Endothelial cell of umbilical vein (primary cell): ENCODE results near the gene CCSER2. TPM values are rescaled to one million over a fixed set of nuclear protein-coding genes. Genes with fewer than 3 reads are reported as not detected.

Experiments used
- BruUV-seq: library from RNA; stranded (reverse); fragments of 400-500 nt; replicated peaks from 2 replicates; lab custom pipeline; 2021; lab: Mats Ljungman, UMichigan
- CTCF ChIA-PET: fragments of 300-600, 350-600 bp; sonication (Branson Sonifier 250); formaldehyde crosslinking; loops from one replicate; lab custom pipeline; 2021; ENCODE audit warnings: antibody characterized with exemption, inconsistent platforms; lab: Charles Lee
- POLR2A ChIA-PET: fragments of 300-600, 350-600 bp; sonication (Branson Sonifier 250); formaldehyde crosslinking; loops from one replicate; lab custom pipeline; 2021; ENCODE audit warnings: antibody characterized with exemption, inconsistent platforms; lab: Charles Lee
- DNase-seq: peaks from one replicate; pipeline ENCODE4 v3.0.0-alpha.2; 2011; ENCODE audit warnings: low read depth, low spot score
- FAIRE-seq: peaks from 2 replicates; lab custom pipeline; 2011; peaks lifted over from hg19 to GRCh38; lab: Jason Lieb, UNC
- H2AFZ ChIP-seq: 2 replicates; pipeline ENCODE4 v1.6.0; 2012; ENCODE audit warnings: low read depth, low read length, control low read depth, inconsistent platforms
- H3K27ac ChIP-seq: 2 replicates; pipeline ENCODE4 v1.5.1; 2011; ENCODE audit warnings: low read depth, mild to moderate bottlenecking, control low read depth, low read length, moderate library complexity; ENCODE audit not compliant: insufficient read depth
- H3K27me3 ChIP-seq, 2 experiments: 2 replicates each; pipeline versions ENCODE4 v1.6.0 to v1.6.1; 2011; ENCODE audit warnings: low read length in 2 of 2, mixed read lengths in 1 of 2; ENCODE audit not compliant: control insufficient read depth in 2 of 2, insufficient read depth in 2 of 2
- H3K36me3 ChIP-seq, 2 experiments: 2 replicates in 1 of 2; 3 replicates in 1 of 2; pipeline ENCODE4 v1.5.1; 2011; ENCODE audit warnings: low read length in 2 of 2, mild to moderate bottlenecking in 1 of 2, moderate library complexity in 1 of 2; ENCODE audit not compliant: control insufficient read depth in 2 of 2, insufficient read depth in 2 of 2; ENCODE audit errors: extremely low read depth in 1 of 2
- H3K4me1 ChIP-seq: 3 replicates; pipeline ENCODE4 v1.5.1; 2011; ENCODE audit warnings: mild to moderate bottlenecking, low read length; ENCODE audit not compliant: control insufficient read depth, insufficient read depth; ENCODE audit errors: extremely low read depth
- H3K4me2 ChIP-seq: 2 replicates; pipeline ENCODE4 v1.6.1; 2011; ENCODE audit warnings: low read length, control low read depth, mixed read lengths; ENCODE audit not compliant: insufficient read depth
- H3K4me3 ChIP-seq, 3 experiments: fragments of 200-600 bp in 1 of 3; sonication (generic), shearing (Covaris generic) in 1 of 3; replicated peaks in 1 of 3; 2 replicates each; pipeline ENCODE4 v1.5.1; 2011 to 2016; ENCODE audit warnings: control low read depth in 3 of 3, low read length in 3 of 3, mild to moderate bottlenecking in 2 of 3, inconsistent platforms in 1 of 3, low read depth in 1 of 3, moderate library complexity in 1 of 3; ENCODE audit not compliant: insufficient read depth in 1 of 3
- H3K79me2 ChIP-seq: 2 replicates; pipeline ENCODE4 v1.6.0; 2012; ENCODE audit warnings: low read length, inconsistent platforms; ENCODE audit not compliant: control insufficient read depth, insufficient read depth
- H3K9ac ChIP-seq: replicated peaks from 2 replicates; pipeline ENCODE3; 2011; ENCODE audit warnings: low read length, control low read depth; ENCODE audit not compliant: insufficient read depth; ENCODE audit errors: extremely low read depth
- H3K9me1 ChIP-seq: replicated peaks from 3 replicates; pipeline ENCODE4 v1.6.0; 2011; ENCODE audit warnings: mild to moderate bottlenecking, low read length; ENCODE audit not compliant: control insufficient read depth, insufficient read depth; ENCODE audit errors: extremely low read depth
- H3K9me3 ChIP-seq: replicated peaks from 2 replicates; pipeline ENCODE4 v1.5.1; 2012; ENCODE audit warnings: low read length, inconsistent platforms; ENCODE audit not compliant: control insufficient read depth, insufficient read depth
- H4K20me1 ChIP-seq: replicated peaks from 2 replicates; pipeline ENCODE3; 2011; ENCODE audit warnings: mild to moderate bottlenecking, low read length; ENCODE audit not compliant: control insufficient read depth, insufficient read depth; ENCODE audit errors: extremely low read depth
- EZH2 ChIP-seq: IDR thresholded peaks from 2 replicates; pipeline ENCODE4 v1.6.1; 2012; ENCODE audit warnings: borderline replicate concordance, low read depth, mild to moderate bottlenecking, moderate library complexity, low read length, inconsistent platforms; ENCODE audit not compliant: severe bottlenecking
- FOS ChIP-seq: IDR thresholded peaks from 2 replicates; pipeline ENCODE4 v1.6.1; 2011; ENCODE audit warnings: mild to moderate bottlenecking, low read length, moderate library complexity, borderline replicate concordance; ENCODE audit not compliant: insufficient read depth
- GATA2 ChIP-seq: IDR thresholded peaks from 2 replicates; pipeline ENCODE4 v1.7.0; 2011; ENCODE audit warnings: low read depth, mild to moderate bottlenecking, moderate library complexity, mixed read lengths, low read length; ENCODE audit not compliant: insufficient read length, insufficient read depth
- JUN ChIP-seq: IDR thresholded peaks from 2 replicates; pipeline ENCODE4 v1.6.1; 2011; ENCODE audit warnings: borderline replicate concordance, low read depth; ENCODE audit not compliant: insufficient read length, insufficient read depth
- MYC ChIP-seq: IDR thresholded peaks from one replicate; pipeline ENCODE4 v1.6.1; 2011; ENCODE audit warnings: mild to moderate bottlenecking, low read depth, low read length
- POLR2A ChIP-seq: IDR thresholded peaks from 2 replicates; pipeline ENCODE4 v1.6.1; 2012; ENCODE audit warnings: low read depth, mild to moderate bottlenecking, control low read depth, low read length
- POLR2AphosphoS5 ChIP-seq: IDR thresholded peaks from 2 replicates; pipeline ENCODE4 v1.6.1; 2012; ENCODE audit warnings: low read depth, mild to moderate bottlenecking, control low read depth, low read length, moderate library complexity; ENCODE audit not compliant: insufficient read depth
- dilution Hi-C: fragments of 300-500 bp; cut with MboI; formaldehyde crosslinking; loops from one replicate; pipeline ENCODE4 v1.15.0; 2019; ENCODE audit warnings: low sequenced_read_pairs; ENCODE audit not compliant: extremely low pct_ligation_motif_present
- intact Hi-C: fragments of 100-400 bp; cut with micrococcal nuclease; formaldehyde crosslinking; loops from one replicate; pipeline ENCODE4 v1.10.0; 2022
- polyA plus RNA-seq, 4 experiments: library from polyadenylated mRNA; depleted of rRNA in 3 of 4; stranded (reverse) in 3 of 4; unstranded in 1 of 4; fragments of >200 nt; gene quantifications; 2 replicates each; pipeline versions ENCODE4 v1.2.1 to v1.2.3, GENCODE V29; 2011 to 2012; ENCODE audit warnings: missing spikeins in 1 of 4
- total RNA-seq: library from RNA; stranded (reverse); gene quantifications from 2 replicates; pipeline ENCODE4 v1.2.3, GENCODE V29; 2021
- TF ChIP-seq, protein P1 (sequence below): IDR thresholded peaks from 2 replicates; pipeline ENCODE4 v1.6.1; 2011; ENCODE audit not compliant: insufficient read depth, insufficient read length
- TF ChIP-seq, protein P2 (sequence below), 2 donors: IDR thresholded peaks; 1 replicate in 1 of 2; 2 replicates in 1 of 2; pipeline ENCODE4 v1.5.1; 2011; ENCODE audit warnings: low read length in 2 of 2, mild to moderate bottlenecking in 2 of 2, moderate library complexity in 2 of 2, control low read depth in 1 of 2, inconsistent platforms in 1 of 2, low read depth in 1 of 2; ENCODE audit not compliant: insufficient read depth in 1 of 2; ENCODE audit errors: extremely low read depth in 1 of 2

CCSER2 gene
- total and polyA plus RNA-seq, 2 donors (not counting 3 experiments of a cell fraction or from before 2014, with no cell fraction given): 14.5 to 49.3 TPM

GRCh38 chr10:84493951-84494848, 165.8 kb downstream of the CCSER2 start:
- peaks cover 12% of the 10 kb centered on the region for H3K4me1 ChIP-seq
- FAIRE-seq: peak; percentile 89
- H3K9ac ChIP-seq: no peak overlapping the region
- intact Hi-C loops: no loop called here
- H2AFZ ChIP-seq: no peak overlapping the region
- peak overlapping the region; percentile 45 for H3K27ac ChIP-seq
- ChIA-PET POLR2A (no interaction called here), CTCF (interaction anchor here (0.7 to 2.2 kb wide), 4 partner anchors 14 to 64 kb away, joined by 3 to 6 read pairs (median 3); no protein-coding TSS in a partner anchor)
- no peaks in the 10 kb centered on the region for H3K27me3 ChIP-seq
- H3K4me2 ChIP-seq: peak overlapping the region; percentile 22
- TF ChIP-seq POLR2AphosphoS5 (peak; percentile 38), POLR2A (no peak), MYC (no peak), JUN (peak; percentile 48), FOS (peak; percentile 81), GATA2 (peak; percentile 68), EZH2 (no peak)
- TF ChIP-seq, protein P1, sequence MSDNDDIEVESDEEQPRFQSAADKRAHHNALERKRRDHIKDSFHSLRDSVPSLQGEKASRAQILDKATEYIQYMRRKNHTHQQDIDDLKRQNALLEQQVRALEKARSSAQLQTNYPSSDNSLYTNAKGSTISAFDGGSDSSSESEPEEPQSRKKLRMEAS: no peak
- TF ChIP-seq, protein P2, sequence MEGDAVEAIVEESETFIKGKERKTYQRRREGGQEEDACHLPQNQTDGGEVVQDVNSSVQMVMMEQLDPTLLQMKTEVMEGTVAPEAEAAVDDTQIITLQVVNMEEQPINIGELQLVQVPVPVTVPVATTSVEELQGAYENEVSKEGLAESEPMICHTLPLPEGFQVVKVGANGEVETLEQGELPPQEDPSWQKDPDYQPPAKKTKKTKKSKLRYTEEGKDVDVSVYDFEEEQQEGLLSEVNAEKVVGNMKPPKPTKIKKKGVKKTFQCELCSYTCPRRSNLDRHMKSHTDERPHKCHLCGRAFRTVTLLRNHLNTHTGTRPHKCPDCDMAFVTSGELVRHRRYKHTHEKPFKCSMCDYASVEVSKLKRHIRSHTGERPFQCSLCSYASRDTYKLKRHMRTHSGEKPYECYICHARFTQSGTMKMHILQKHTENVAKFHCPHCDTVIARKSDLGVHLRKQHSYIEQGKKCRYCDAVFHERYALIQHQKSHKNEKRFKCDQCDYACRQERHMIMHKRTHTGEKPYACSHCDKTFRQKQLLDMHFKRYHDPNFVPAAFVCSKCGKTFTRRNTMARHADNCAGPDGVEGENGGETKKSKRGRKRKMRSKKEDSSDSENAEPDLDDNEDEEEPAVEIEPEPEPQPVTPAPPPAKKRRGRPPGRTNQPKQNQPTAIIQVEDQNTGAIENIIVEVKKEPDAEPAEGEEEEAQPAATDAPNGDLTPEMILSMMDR (IDR thresholded peaks at IDR 0.05; ENCODE audit: extremely low read depth in 1 of 2, insufficient read depth in 1 of 2, low read depth in 1 of 2, low read length in 2 of 2): no peak
- no peaks in the 10 kb centered on the region for H3K36me3 ChIP-seq
- dilution Hi-C loops: no loop called here
- H3K4me3 ChIP-seq: no peak overlapping the region
- no peaks in the 10 kb centered on the region for H3K9me1 ChIP-seq
- peaks cover 5% of the 10 kb centered on the region for H3K79me2 ChIP-seq
- H4K20me1 ChIP-seq: no peaks in the 10 kb centered on the region
- H3K9me3 ChIP-seq: no peaks in the 10 kb centered on the region
- DNase-seq: peak; percentile 67
- BruUV-seq: no TSS peak
